ENCODE results near the gene CSTA.
A peak's percentile ranks its signal among the peaks of the same experiment; 100 is the strongest.

The CSTA gene

DNA sequence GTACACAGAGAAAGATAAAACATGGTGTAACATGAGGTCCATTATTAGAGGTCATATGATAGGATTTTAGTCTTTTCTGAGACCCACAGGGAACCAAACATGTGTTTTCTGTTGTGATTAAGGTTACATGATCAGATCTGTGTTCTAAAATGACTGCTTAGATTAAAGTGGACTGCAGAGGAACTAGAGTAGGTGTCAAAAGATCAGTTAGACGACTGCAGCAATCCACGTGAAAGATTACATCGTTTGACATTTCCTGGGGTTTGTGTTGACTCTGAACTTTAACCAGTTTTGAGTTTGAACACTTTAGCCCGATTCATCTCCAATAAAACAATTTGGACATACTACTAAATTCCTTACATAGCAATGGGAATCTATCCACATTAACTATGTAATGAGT is 52.9 kb downstream of the CSTA start:
- no peak for DNase-seq (ENCODE audit: low read depth in 2 of 2)

DNA sequence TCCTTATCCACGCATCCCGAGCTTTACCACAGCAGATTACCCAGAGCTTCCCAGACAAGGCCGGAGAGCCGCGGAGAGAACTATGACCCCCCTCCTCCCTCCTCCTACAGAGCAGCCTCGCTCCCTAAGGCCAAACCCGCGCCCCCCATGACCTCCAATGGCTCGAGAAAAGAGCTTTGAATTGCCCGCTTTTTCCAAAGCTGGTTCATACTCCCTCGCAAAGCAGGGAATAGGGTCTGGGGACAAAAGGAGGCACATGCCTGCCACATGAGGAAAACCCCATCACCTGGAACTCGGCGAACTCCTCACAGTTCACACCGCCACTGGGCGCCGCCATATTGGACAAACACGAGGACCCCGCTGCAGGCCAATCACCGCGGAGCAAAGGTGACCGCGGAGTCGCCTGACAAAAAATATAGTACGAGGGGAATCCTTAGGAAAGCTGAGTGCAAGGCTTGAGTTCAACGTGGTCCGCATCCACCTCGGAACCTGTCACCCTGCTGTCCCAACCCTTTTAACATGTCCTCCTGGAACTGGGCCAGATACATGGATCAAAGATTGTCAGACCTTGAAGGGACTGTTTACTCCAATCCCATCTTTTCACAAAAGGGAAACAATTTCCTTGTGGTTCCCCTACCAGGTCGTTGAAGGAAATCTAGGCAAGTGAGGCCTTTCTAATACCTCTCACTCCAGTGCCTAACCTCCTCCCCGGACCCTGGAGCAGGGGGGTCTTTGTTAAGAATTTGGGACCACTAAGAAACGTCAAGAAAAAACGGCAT is 58.0 kb downstream of the CSTA start, which contains the start of gene MIX23:
TSS of gene MIX23 (minus strand) at position 344 of the 779 bp plus-strand sequence. CDS start at position 337, 7 bp downstream.
- DNase-seq (ENCODE audit: low read depth in 2 of 2): peak; percentile 75 to 85

GRCh38 chr3:122383771-122384697 is 59.0 kb downstream of the CSTA start, which contains the start of gene FAM162A:
Gene FAM162A (plus strand): TSS chr3:122384182. CDS start chr3:122384266, 84 bp downstream.
- peak; percentile 91 for DNase-seq (ENCODE audit: low read depth in 2 of 2)

DNA sequence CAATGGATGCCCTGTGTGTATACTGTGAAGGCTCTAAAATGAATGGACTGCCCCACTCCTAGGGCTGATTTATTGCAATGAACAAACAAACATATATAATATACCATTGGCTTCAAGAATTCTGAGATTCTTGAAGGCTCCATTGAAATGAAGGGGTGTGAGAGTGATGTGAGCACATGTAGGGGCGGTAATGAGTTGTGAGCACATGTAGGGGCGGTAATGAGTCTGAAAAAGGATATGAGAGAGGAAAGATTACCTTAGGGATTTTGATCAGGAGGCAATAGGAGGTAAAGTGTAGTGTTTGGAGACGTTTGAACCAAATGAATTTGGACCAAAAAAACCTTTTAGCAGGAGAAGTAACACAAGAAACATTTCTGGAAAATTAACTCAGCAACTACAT is 62.7 kb downstream of the CSTA start:
- no peak for DNase-seq (ENCODE audit: low read depth in 2 of 2)

GRCh38 chr3:122389197-122389596 is 64.1 kb downstream of the CSTA start:
- no peak for DNase-seq (ENCODE audit: low read depth in 2 of 2)

DNA sequence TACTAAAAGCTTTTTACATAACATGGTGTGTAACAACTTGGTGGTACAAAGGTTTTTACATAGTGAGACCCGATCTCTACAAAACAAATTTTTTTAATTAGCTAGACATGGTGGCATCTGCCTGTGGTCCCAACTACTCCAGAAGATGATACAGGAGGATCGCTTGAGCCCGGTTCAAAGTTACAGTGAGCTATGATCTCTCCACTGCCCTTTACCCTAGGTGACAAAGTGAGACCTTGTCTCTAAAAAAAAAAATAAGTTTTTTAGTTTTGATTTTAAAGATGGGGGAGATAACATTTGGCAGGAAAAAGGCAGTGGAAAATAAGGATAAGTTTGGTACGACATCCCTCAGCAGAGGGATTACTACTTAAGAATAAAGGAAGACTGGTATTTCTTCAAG is 64.8 kb downstream of the CSTA start:
- no peak for DNase-seq (ENCODE audit: low read depth in 2 of 2)

DNA sequence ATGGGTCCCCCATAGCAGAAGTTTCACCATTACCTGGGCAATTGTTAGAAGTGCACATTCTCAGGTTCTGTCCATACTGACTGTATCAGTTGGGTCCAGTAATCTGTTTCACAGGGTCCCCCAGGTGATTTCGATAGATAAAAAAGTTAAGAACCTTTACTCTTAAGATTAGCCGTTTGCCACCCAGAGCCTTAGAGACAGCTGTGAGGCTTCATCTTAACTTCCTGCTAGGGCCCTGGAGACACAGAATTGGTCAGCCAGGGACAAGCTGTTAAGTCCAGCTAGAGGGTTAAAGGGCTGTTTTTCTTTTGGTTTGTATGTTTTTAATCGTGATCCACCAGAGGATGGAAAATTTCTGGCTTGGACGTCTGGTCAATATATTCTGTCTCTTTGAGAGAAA is 65.6 kb downstream of the CSTA start:
- DNase-seq (ENCODE audit: low read depth in 2 of 2): no peak

All from stimulated activated CD8-positive, alpha-beta memory T cell treated with anti-CD3 and anti-CD28 coated beads, Interleukin-2, amount 100 ng/mL, for 48 hours (primary cell).